ENCODE measurements around the gene C18orf63.

C18orf63 gene

DNA sequence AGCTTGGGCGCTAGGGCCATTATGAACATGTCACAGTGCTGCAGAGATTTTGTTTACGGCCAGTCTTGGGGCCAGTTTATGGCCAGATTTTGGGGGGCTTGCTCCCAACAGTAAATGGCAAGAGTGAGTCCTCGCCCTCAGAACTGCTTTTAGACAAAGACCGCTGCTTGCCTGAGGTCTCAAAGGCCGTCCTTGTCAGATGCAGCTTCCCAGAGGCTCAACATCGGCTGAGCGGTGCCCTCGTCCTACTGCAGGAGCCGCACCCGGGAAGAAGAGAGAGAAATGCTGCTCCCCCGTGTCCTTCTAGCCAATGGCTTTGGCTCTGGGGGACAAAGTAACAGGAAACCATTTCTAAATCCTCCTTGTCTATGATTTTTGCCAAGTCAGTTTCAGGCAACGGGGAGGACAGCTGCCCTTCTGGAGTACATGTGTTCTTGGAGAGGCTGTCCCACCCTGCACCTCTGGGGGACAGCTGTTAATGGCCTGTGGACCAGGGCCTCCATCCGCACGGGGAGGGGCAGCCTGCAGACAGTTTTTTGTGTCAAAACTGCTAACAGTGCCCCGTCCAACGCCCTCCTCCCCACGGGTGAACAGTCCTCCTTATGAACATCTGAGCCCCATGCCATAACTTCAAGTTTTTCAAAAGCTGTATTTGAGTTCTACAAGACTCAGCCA, 66.1 kb downstream of the C18orf63 start:
- no peak for DNase-seq

- DNase-seq, result no peak
These were observed 66.9 kb downstream of the C18orf63 start for GRCh38 chr18:74382481-74383017.

DNA sequence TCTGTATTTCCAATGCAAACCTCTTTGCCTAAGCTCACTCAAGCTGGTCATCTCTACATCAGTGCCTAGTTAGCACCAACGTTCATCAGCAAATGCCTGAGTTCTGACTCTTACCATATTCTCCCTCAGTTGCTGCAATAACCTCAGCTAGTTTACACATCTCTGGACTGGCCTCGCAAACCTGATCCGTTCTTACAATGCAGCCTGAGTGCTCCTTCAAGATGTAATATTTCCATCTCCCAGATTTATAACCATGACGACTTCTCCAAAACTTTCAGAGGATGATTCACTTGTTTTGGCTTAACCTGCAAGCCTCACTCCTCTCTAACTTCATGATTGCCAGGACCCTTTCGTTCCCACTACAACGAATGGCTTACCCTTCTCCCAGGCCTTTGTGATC, 71.7 kb downstream of the C18orf63 start:
- DNase-seq, result no peak

GRCh38 chr18:74388227-74388626, 72.6 kb downstream of the C18orf63 start:
- no peak for DNase-seq

GRCh38 chr18:74389171-74389927, 73.7 kb downstream of the C18orf63 start:
- no peak for DNase-seq

GRCh38 chr18:74389991-74390390, 74.4 kb downstream of the C18orf63 start:
- no peak for DNase-seq

GRCh38 chr18:74390900-74391299, 75.3 kb downstream of the C18orf63 start:
- DNase-seq, result no peak

GRCh38 chr18:74392323-74392722, 76.7 kb downstream of the C18orf63 start:
- no peak for DNase-seq

DNA sequence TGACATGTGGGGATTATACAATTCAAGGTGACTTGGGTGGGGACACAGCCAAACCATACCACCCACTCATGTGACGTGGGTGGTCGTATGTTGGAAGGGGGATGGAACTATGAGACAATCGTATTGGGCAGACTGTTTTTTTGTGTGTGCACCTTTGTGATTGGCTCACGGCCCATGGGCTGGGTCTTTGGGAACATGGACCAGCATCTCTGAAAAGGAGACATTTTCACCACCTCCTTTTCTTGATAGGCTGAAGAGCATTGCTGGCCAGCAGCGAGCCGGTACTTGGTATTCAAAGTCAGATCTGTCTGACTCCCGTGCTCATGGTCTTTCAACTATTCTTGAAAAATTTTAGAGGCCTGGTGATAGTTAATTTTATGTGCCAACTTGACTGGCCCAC, 79.4 kb downstream of the C18orf63 start:
- no peak for DNase-seq

GRCh38 chr18:74395648-74396154, 80.1 kb downstream of the C18orf63 start:
- no peak for DNase-seq

DNA sequence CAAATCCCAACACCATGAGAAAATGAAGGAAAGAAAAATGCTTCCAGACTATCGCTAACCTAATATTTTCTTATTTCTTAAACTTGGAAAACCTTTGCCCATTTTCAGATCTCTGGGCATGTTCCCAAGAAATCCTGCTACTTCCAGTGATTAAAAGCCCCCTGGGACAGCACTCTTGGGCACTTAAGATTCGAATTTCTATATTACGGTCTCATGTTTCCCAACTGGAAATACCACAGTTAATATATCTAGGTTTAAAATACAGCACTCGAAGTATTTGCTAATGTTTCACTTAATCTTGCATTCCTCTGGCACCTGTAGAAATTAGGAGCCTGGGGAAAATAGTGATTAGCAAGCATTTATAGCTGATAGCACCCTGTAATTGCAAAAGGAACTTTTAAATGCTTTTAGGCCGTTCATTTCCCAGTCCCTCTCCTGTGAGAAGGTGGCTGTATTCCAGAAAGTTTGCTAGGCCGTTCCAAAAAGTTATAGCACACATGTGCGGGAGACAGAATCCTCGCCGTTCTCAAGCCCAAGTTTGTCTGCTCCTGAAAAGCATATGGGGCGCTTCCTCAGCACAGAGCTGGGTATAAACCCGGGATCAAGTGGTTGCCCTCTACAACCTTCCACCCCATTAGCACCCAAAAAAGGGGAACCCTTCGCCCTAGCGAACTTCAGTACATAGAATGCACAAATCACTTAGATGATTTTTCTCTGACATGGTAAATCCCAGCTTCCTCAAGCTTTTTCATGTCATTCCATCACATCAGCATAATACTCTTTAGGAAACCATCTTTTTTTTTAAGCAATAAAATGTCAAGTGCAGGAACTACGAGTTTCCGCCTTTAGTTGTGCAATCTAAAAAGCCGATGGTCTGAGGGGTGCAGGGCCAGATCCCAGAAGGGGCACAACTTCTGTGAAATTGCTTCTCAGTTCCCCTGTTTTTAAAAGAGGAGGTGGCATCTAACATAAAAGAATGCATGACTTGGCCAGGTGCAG, 80.8 kb downstream of the C18orf63 start:
- DNase-seq, result no peak

DNA sequence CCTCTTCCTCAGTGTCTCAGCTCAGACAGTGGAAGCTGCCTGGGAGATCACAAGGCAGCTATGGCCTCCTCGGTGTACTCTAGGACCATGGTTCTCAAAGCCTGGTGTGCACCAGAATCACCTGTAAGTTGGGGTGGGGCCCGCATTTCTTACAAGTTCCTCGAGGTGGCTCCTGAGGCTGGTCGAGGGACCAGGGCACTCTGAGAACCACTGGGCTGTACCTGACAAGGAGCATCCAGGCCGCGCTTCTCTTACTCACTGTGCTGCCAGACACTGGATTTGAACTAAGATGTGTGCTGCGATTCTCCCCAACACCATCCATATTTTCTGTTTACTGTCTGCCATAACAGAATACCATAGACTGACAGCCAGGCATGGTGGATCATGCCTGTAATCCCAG, 81.9 kb downstream of the C18orf63 start:
- DNase-seq, result no peak

- DNase-seq, result no peak
These were observed 83.7 kb downstream of the C18orf63 start for GRCh38 chr18:74399091-74399887.

- no peak for DNase-seq
These were observed 85.2 kb downstream of the C18orf63 start for GRCh38 chr18:74400813-74401212.

DNA sequence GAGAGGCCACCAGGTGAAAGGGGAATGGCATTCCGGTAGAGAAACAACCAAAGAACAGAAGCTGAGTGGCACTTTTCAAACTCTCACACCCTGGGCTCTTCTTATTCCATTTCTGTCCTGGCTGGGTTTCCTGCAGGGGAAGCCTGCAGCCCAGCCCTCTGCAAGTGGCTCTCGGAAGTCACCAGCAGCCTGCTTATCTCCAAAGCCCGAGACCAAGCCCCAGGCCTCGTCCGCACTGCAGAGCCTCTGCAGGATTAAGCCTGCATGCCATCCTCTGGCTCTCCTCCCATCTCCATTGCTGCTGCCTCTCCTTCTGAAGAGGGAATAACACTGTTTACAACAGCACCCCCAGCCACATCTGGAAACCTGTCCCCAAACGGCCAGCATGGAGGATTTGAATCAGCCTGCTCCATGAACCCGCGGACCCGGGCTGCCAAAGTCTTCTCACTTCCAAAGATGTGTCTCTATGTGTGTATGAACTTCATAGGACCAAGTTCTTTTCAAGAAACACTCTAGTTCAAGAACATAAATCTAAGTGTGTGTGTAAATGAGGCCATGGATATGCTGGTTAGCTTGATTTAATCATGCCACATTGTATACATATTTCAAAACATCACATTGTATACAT, 87.3 kb downstream of the C18orf63 start:
- no peak for DNase-seq

GRCh38 chr18:74407888-74408287, 92.2 kb downstream of the C18orf63 start:
- no peak for DNase-seq
